GM18517 (cell line): ENCODE results near the gene ADGRF3.
"Not testable (repeated sequence)": the region's sequence is repeated elsewhere in the genome, so short reads cannot be mapped to it uniquely, and the experiment has no call there.

ENCODE experiments used
- ATAC-seq: cut with Tn5 transposase; IDR thresholded peaks from one replicate; pipeline ENCODE4 v1.9.1; 2021; ENCODE audit warnings: mild to moderate bottlenecking, moderate library complexity; ENCODE audit not compliant: unreplicated experiment

Gene ADGRF3

GRCh38 chr2:26352892-26353291, 6.3 kb upstream of the ADGRF3 start:
- ATAC-seq: no peak

- ATAC-seq: no peak
Measured at GRCh38 chr2:26351375-26352090, 4.9 kb upstream of the ADGRF3 start.

- ATAC-seq: no peak
Measured at GRCh38 chr2:26349690-26350089, 3.1 kb upstream of the ADGRF3 start.

- ATAC-seq: no peak
Measured at GRCh38 chr2:26347286-26347865, 787 bp upstream of the ADGRF3 start.

- ATAC-seq: peak; percentile 94
Measured at GRCh38 chr2:26345545-26346453, 790 bp downstream of the ADGRF3 start, which contains the start of gene SELENOI. TSS of gene SELENOI (plus strand) at chr2:26346143. CDS start at chr2:26346233, 90 bp downstream.

- no peak for ATAC-seq
Measured at GRCh38 chr2:26345283-26345544, 1.4 kb downstream of the ADGRF3 start.

- ATAC-seq: no peak
Measured at GRCh38 chr2:26344581-26345282, 1.9 kb downstream of the ADGRF3 start.

GRCh38 chr2:26340831-26341230, 5.8 kb downstream of the ADGRF3 start:
- ATAC-seq: no peak

- ATAC-seq: no peak
Measured at GRCh38 chr2:26337298-26337697, 9.3 kb downstream of the ADGRF3 start.

GRCh38 chr2:26336719-26337118, 9.9 kb downstream of the ADGRF3 start:
- ATAC-seq: no peak

- ATAC-seq: no peak
Measured at GRCh38 chr2:26335231-26335630, 11.4 kb downstream of the ADGRF3 start.

- no peak for ATAC-seq
Measured at GRCh38 chr2:26333293-26333692, 13.3 kb downstream of the ADGRF3 start.

GRCh38 chr2:26331321-26331720, 15.3 kb downstream of the ADGRF3 start:
- ATAC-seq: not testable (repeated sequence)

- ATAC-seq: no peak
Measured at GRCh38 chr2:26330604-26331003, 16.0 kb downstream of the ADGRF3 start.

GRCh38 chr2:26330114-26330549, 16.5 kb downstream of the ADGRF3 start:
- ATAC-seq: peak; percentile 61

- not testable (repeated sequence) for ATAC-seq
Measured at GRCh38 chr2:26329083-26329482, 17.5 kb downstream of the ADGRF3 start.

GRCh38 chr2:26327291-26328272, 19.0 kb downstream of the ADGRF3 start:
- ATAC-seq: no peak

- no peak for ATAC-seq
Measured at GRCh38 chr2:26326514-26326913, 20.1 kb downstream of the ADGRF3 start.

GRCh38 chr2:26325851-26326250, 20.7 kb downstream of the ADGRF3 start:
- ATAC-seq: no peak

GRCh38 chr2:26324903-26325302, 21.7 kb downstream of the ADGRF3 start:
- ATAC-seq: no peak
